Frontal cortex (tissue), 1 donor: Measurements from ENCODE around the gene PSMC3IP. TPM values are rescaled to one million over a fixed set of nuclear protein-coding genes. Genes with fewer than 3 reads are reported as not detected.

Experiments used
- total RNA-seq: library from RNA; depleted of rRNA; stranded (reverse); fragments of >200 nt; gene quantifications from one replicate; pipeline ENCODE4 v1.2.3, GENCODE V29; 2014

The PSMC3IP gene
- total RNA-seq, 1 donor from 2014 or later: 4.5 TPM

Other genes starting within 250 kb of the PSMC3IP start
- gene STAT3, start 189.3 kb downstream of the PSMC3IP start, total RNA-seq: 26.5 TPM
- 8.2 TPM for gene CAVIN1, start 154.5 kb downstream of the PSMC3IP start, total RNA-seq
- 207 TPM for gene ATP6V0A1, start 118.9 kb downstream of the PSMC3IP start, total RNA-seq
- 10.6 TPM for gene NAGLU, start 41.5 kb downstream of the PSMC3IP start, total RNA-seq
- 1.6 TPM for gene HSD17B1, start 24.8 kb downstream of the PSMC3IP start, total RNA-seq
- 4.1 TPM for gene COASY, start 15.6 kb downstream of the PSMC3IP start, total RNA-seq
- 22.8 TPM for gene MLX, start 10.6 kb downstream of the PSMC3IP start, total RNA-seq
- 59.5 TPM for gene RETREG3, start 31.6 kb upstream of the PSMC3IP start, total RNA-seq
- gene TUBG1, start 32.0 kb upstream of the PSMC3IP start, total RNA-seq: 11.4 TPM
- gene TUBG2, start 81.6 kb upstream of the PSMC3IP start, total RNA-seq: 8.2 TPM
- 2.0 TPM for gene PLEKHH3, start 99.3 kb upstream of the PSMC3IP start, total RNA-seq
- gene CCR10, start 104.1 kb upstream of the PSMC3IP start, total RNA-seq: 0.41 TPM
- gene CNTNAP1, start 104.8 kb upstream of the PSMC3IP start, total RNA-seq: 5.3 TPM
- 24.9 TPM for gene EZH1, start 167.3 kb upstream of the PSMC3IP start, total RNA-seq
- 15.9 TPM for gene RAMP2, start 183.5 kb upstream of the PSMC3IP start, total RNA-seq
- gene VPS25, start 195.7 kb upstream of the PSMC3IP start, total RNA-seq: 26.1 TPM
- 0.41 TPM for gene WNK4, start 202.9 kb upstream of the PSMC3IP start, total RNA-seq
- 98.6 TPM for gene COA3, start 221.0 kb upstream of the PSMC3IP start, total RNA-seq
- 0.82 TPM for gene CNTD1, start 221.1 kb upstream of the PSMC3IP start, total RNA-seq
- gene BECN1, start 246.6 kb upstream of the PSMC3IP start, total RNA-seq: 74.6 TPM